Panc1 (cell line): ENCODE data around the gene SETDB1. TPM values are rescaled to one million over a fixed set of nuclear protein-coding genes. Genes with fewer than 3 reads are reported as not detected.
"Not testable (repeated sequence)": the region's sequence is repeated elsewhere in the genome, so short reads cannot be mapped to it uniquely, and the experiment has no call there.

Source experiments
- ATAC-seq: fragments of 200-7000 bp; cut with Tn5 transposase; 2 replicates; pipeline ENCODE4 v1.9.1; 2020; ENCODE audit warnings: mild to moderate bottlenecking, moderate library complexity
- BruUV-seq: library from RNA; stranded (reverse); fragments of 400-500 nt; replicated peaks from 2 replicates; lab custom pipeline; 2021; lab: Mats Ljungman, UMichigan
- CTCF ChIA-PET: fragments of 300-600 bp; sonication (Branson Sonifier 250); formaldehyde crosslinking; loops from one replicate; lab custom pipeline; 2022; ENCODE audit warnings: antibody characterized with exemption; lab: Charles Lee
- POLR2A ChIA-PET: fragments of 300-600 bp; sonication (Branson Sonifier 250); formaldehyde crosslinking; loops from one replicate; lab custom pipeline; 2022; ENCODE audit warnings: antibody characterized with exemption; lab: Charles Lee
- DNase-seq: peaks from one replicate; pipeline ENCODE4 v3.0.0-alpha.2; 2010; ENCODE audit warnings: low read depth, low spot score
- H3K27ac ChIP-seq: 2 replicates; pipeline ENCODE4 v1.5.1; 2011; ENCODE audit warnings: mild to moderate bottlenecking, low read length, inconsistent platforms
- H3K27me3 ChIP-seq: fragments of 200-500 bp; sonication (Bioruptor generic); 2 replicates; pipeline ENCODE4 v1.6.0; 2014; ENCODE audit warnings: low read length, inconsistent platforms; ENCODE audit not compliant: control insufficient read depth, insufficient read depth
- H3K36me3 ChIP-seq: fragments of 200-500 bp; sonication (Bioruptor generic); 2 replicates; pipeline ENCODE4 v1.5.1; 2014; ENCODE audit warnings: inconsistent platforms, mild to moderate bottlenecking, low read length, moderate library complexity; ENCODE audit not compliant: control insufficient read depth, insufficient read depth
- H3K4me1 ChIP-seq: 2 replicates; pipeline ENCODE4 v1.5.1; 2011; ENCODE audit warnings: inconsistent platforms, mild to moderate bottlenecking, low read length, moderate library complexity; ENCODE audit not compliant: control insufficient read depth, insufficient read depth
- H3K4me3 ChIP-seq, 2 experiments: 2 replicates each; pipeline ENCODE4 v1.5.1; 2011 to 2012; ENCODE audit warnings: low read depth in 2 of 2, low read length in 2 of 2, mild to moderate bottlenecking in 2 of 2, inconsistent platforms in 1 of 2, moderate library complexity in 1 of 2
- H3K9me3 ChIP-seq: fragments of 200-500 bp; sonication (Bioruptor generic); 2 replicates; pipeline ENCODE4 v1.5.1; 2014; ENCODE audit warnings: low read depth, mild to moderate bottlenecking, inconsistent platforms, low read length, moderate library complexity; ENCODE audit not compliant: control insufficient read depth, insufficient read depth
- POLR2AphosphoS5 ChIP-seq: IDR thresholded peaks from 2 replicates; pipeline ENCODE4 v1.6.1; 2012; ENCODE audit warnings: mild to moderate bottlenecking, low read depth, low read length, moderate library complexity
- SIN3A ChIP-seq: IDR thresholded peaks from 2 replicates; pipeline ENCODE4 v1.6.1; 2012; ENCODE audit warnings: low read depth, mild to moderate bottlenecking, low read length, moderate library complexity, borderline replicate concordance; ENCODE audit not compliant: insufficient read depth
- TCF7L2 ChIP-seq: IDR thresholded peaks from 2 replicates; pipeline ENCODE4 v1.6.1; 2011; ENCODE audit warnings: mild to moderate bottlenecking, low read depth, low read length, inconsistent platforms
- in situ Hi-C: cut with HindIII; loops from 2 replicates; pipeline ENCODE4 v1.10.0; 2016; ENCODE audit warnings: low sequenced_read_pairs, low pct_unique_long_range_greater_than_20kb
- intact Hi-C: fragments of 100-400 bp; cut with micrococcal nuclease; formaldehyde crosslinking; loops from one replicate; pipeline ENCODE4 v1.10.0; 2022; ENCODE audit not compliant: unreplicated experiment
- total RNA-seq: library from RNA; stranded (reverse); gene quantifications from one replicate; pipeline ENCODE4 v1.2.1, GENCODE V29; 2021; ENCODE audit not compliant: unreplicated experiment
- TF ChIP-seq, protein P1 (sequence below), 2 experiments: IDR thresholded peaks; 2 replicates each; pipeline ENCODE4 v1.6.1; 2011 to 2012; ENCODE audit warnings: low read depth in 2 of 2, control low read depth in 1 of 2, low read length in 1 of 2, mild to moderate bottlenecking in 1 of 2, moderate library complexity in 1 of 2; ENCODE audit not compliant: insufficient read depth in 1 of 2
- TF ChIP-seq, protein P2 (sequence below): fragments of 450-650 bp; IDR thresholded peaks from 2 replicates; pipeline ENCODE4 v1.5.1; 2017; ENCODE audit warnings: mild to moderate bottlenecking

SETDB1 gene
- total RNA-seq, 1 experiment from 2014 or later = 43.3 TPM

DNA sequence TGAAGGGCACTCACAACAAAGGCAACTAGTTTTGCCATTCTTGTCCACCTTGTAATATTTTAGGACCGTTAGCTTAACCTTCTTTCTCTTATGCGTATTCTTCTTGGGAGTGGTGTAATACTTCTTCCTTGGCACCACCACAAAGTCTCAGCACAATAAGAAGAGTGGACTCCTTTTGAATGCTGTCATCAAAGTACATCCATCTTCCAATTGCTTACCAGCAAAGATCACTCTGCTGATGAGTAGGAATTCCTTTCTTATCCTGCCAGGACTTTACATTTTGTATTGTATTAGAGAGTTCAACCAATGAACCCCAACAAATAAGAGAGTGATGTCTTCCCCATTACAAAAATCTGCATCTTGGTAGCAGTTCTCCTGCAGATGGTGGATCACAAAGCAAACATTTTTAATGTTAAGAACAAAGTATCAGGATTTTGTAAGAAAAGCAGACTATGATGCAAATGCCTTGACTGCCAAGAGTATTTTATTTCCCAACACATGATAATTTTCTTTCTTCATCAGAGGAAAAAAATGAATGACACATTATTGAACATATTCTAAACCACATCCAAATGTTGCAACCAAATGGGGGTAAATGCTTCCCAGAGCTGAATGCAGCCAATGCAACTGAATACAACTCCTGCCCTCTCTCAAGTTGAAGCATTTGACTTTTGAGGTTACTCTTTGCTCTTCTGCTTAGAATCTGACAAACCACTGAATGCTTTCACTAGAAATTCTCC is 44.7 kb upstream of the SETDB1 start:
- Histone ChIP-seq H3K27ac (no peak overlapping the region), H3K9me3 (no peaks in the 10 kb centered on the region), H3K27me3 (no peaks in the 10 kb centered on the region), H3K4me1 (no peaks in the 10 kb centered on the region; the same call in 1 of the 2 replicates), H3K4me3 (no peak overlapping the region), H3K36me3 (no peaks in the 10 kb centered on the region)
- ATAC-seq (no peak), DNase-seq (no peak)
- POLR2A ChIA-PET = no interaction called here
- in situ Hi-C loops = no loop called here
- TF ChIP-seq POLR2AphosphoS5 (no peak), TCF7L2 (no peak), SIN3A (no peak)
- TF ChIP-seq, protein P1, sequence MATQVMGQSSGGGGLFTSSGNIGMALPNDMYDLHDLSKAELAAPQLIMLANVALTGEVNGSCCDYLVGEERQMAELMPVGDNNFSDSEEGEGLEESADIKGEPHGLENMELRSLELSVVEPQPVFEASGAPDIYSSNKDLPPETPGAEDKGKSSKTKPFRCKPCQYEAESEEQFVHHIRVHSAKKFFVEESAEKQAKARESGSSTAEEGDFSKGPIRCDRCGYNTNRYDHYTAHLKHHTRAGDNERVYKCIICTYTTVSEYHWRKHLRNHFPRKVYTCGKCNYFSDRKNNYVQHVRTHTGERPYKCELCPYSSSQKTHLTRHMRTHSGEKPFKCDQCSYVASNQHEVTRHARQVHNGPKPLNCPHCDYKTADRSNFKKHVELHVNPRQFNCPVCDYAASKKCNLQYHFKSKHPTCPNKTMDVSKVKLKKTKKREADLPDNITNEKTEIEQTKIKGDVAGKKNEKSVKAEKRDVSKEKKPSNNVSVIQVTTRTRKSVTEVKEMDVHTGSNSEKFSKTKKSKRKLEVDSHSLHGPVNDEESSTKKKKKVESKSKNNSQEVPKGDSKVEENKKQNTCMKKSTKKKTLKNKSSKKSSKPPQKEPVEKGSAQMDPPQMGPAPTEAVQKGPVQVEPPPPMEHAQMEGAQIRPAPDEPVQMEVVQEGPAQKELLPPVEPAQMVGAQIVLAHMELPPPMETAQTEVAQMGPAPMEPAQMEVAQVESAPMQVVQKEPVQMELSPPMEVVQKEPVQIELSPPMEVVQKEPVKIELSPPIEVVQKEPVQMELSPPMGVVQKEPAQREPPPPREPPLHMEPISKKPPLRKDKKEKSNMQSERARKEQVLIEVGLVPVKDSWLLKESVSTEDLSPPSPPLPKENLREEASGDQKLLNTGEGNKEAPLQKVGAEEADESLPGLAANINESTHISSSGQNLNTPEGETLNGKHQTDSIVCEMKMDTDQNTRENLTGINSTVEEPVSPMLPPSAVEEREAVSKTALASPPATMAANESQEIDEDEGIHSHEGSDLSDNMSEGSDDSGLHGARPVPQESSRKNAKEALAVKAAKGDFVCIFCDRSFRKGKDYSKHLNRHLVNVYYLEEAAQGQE (IDR thresholded peaks at IDR 0.05; ENCODE audit: insufficient read depth in 1 of 2, low read depth in 2 of 2, low read length in 1 of 2) = no peak
- TF ChIP-seq, protein P2, sequence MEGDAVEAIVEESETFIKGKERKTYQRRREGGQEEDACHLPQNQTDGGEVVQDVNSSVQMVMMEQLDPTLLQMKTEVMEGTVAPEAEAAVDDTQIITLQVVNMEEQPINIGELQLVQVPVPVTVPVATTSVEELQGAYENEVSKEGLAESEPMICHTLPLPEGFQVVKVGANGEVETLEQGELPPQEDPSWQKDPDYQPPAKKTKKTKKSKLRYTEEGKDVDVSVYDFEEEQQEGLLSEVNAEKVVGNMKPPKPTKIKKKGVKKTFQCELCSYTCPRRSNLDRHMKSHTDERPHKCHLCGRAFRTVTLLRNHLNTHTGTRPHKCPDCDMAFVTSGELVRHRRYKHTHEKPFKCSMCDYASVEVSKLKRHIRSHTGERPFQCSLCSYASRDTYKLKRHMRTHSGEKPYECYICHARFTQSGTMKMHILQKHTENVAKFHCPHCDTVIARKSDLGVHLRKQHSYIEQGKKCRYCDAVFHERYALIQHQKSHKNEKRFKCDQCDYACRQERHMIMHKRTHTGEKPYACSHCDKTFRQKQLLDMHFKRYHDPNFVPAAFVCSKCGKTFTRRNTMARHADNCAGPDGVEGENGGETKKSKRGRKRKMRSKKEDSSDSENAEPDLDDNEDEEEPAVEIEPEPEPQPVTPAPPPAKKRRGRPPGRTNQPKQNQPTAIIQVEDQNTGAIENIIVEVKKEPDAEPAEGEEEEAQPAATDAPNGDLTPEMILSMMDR = no peak
- CTCF ChIA-PET = no interaction called here
- intact Hi-C loops = no loop called here
- no TSS peak for BruUV-seq

DNA sequence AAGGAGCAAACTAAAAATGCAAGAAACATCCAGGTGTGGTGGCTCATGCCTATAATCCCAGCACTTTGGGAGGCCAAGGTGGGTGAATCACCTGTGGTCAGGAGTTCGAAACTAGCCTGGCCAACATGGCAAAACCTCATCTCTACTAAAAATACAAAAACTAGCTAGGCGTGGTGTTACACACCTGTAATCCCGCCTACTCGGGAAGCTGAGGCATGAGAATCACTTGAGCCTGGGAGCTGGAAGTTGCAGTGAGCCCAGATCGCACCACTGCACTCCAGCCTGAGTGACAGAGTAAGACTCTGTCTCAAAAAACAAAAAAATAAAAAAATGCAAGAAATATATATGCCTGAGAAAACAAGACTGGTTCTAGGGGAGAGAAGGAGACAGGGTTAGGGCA is 43.0 kb upstream of the SETDB1 start:
- intact Hi-C loops, BruUV-seq, H3K4me1 ChIP-seq, H3K9me3 ChIP-seq, H3K27me3 ChIP-seq, ATAC-seq, in situ Hi-C loops, H3K36me3 ChIP-seq, POLR2A ChIA-PET, H3K27ac ChIP-seq, DNase-seq, CTCF ChIA-PET, H3K4me3 ChIP-seq: not testable (repeated sequence)

DNA sequence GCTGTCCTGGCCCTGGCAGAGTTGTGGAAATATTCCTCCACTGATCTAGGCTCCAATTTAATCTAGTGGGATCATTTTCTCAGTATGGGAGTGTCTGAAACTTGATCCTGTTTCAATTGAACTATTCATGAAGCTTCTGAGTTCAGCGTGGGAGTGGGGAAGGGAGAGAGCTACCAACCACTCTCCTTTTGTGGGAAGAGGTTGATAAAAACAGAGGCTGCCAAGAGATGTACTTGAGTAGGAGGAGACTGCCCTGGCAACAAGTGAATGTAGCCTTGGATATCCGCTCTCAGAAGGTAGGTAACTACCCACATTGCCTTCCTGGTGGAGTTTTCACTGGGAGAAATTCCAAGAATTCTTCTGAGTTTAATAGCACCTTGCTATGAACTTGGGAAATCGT is 39.1 kb upstream of the SETDB1 start, which contains the start of gene CTXND2:
Gene CTXND2 (plus strand): TSS at position 119 of the 400 bp plus-strand sequence. CDS start 25,179 bp downstream, outside the sequence.
- ATAC-seq (no peak), DNase-seq (no peak)
- TF ChIP-seq, protein P2 = no peak
- TF ChIP-seq POLR2AphosphoS5 (no peak), SIN3A (no peak), TCF7L2 (no peak)
- TF ChIP-seq, protein P1 (IDR thresholded peaks at IDR 0.05; ENCODE audit: insufficient read depth in 1 of 2, low read depth in 2 of 2, low read length in 1 of 2) = no peak
- BruUV-seq = no TSS peak
- intact Hi-C loops (no loop called here), in situ Hi-C loops (no loop called here)
- H3K27ac ChIP-seq = no peak within 1 kb of the TSS
- H3K27me3 ChIP-seq = no peaks in the 10 kb centered on the region
- ChIA-PET POLR2A (no interaction called here), CTCF (no interaction called here)
- H3K9me3 ChIP-seq = no peaks in the 10 kb centered on the region
- no peaks in the 10 kb centered on the region for H3K36me3 ChIP-seq
- no peaks in the 10 kb centered on the region for H3K4me1 ChIP-seq
- no peak within 1 kb of the TSS for H3K4me3 ChIP-seq
